ENCODE data around the gene NOTCH3.

Gene NOTCH3

GRCh38 chr19:15159251-15159650 is 41.5 kb downstream of the NOTCH3 start:
- DNase-seq = no peak

- no peak for DNase-seq
Observed at GRCh38 chr19:15156391-15156790, 44.4 kb downstream of the NOTCH3 start.

DNA sequence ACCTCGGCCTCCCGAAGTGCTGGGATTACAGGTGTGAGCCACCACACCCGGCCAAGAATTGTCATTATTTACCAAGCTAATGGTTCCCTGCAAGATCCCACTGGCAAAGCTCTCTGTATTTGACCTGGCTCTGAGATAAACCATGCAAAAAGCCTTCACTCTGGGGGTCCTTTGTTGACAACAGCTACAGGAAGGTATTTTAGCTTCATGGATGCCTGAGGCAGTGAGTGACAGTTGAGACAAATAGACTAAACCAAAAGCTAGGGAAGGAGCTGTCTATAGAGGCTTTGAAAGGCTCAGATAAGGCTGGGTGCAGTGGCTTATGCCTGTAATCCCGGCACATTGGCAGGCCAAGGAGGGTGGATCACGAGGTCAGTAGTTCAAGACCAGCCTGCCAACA is 45.5 kb downstream of the NOTCH3 start:
- no peak for DNase-seq

GRCh38 chr19:15154002-15154612 is 46.7 kb downstream of the NOTCH3 start:
- peak; percentile 32 for DNase-seq

GRCh38 chr19:15149737-15150136 is 51.1 kb downstream of the NOTCH3 start:
- DNase-seq = no peak

GRCh38 chr19:15147090-15147489 is 53.7 kb downstream of the NOTCH3 start:
- no peak for DNase-seq

DNA sequence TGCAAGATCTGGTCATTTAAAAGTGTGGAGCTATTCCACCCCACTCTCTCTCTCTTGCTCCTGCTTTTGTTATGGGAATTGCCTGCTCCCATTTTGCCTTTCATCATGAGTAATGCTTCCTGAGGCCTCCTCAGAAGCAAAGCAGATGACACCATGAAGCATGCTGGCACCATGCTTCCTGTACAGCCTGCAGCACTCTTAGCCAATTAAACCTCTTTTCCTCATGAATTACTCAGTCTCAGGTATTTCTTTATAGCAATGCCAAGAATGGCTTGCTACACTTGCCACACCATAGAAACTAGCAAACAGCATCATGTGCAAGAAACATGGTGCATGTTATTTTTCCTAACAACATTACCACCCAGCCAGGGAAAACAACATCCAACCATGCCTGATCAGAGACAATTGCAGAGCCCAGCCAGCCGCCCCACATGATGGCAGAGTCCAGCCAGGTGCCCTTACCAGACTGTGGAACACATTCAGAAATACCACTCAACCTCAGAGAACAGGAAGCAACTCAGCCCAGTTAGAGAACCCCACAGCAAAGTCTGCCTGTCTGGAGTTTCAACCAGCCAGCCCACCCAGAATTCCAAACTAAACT is 56.6 kb downstream of the NOTCH3 start:
- DNase-seq = no peak

- no peak for DNase-seq
Observed at GRCh38 chr19:15142313-15142712, 58.5 kb downstream of the NOTCH3 start.

DNA sequence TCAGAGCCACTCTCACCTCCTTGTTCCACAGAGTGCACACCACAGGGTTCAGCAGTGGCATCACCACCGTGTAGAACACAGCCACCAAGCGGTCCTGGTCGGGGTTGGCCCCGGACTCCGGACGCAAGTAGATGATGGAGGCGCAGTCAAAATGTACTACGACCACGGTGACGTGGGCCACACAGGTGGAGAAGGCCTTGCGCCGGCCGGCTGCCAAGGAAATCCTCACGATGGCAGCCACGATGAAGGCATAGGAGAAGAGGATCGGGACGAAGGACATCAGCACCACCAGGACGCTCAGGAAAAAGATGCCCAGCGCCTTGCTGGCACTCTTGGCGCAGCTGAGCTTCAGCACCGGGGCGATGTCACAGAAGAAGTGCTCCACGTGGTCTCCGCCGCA is 59.7 kb downstream of the NOTCH3 start:
- DNase-seq = no peak

GRCh38 chr19:15138427-15138826 is 62.4 kb downstream of the NOTCH3 start:
- no peak for DNase-seq

DNA sequence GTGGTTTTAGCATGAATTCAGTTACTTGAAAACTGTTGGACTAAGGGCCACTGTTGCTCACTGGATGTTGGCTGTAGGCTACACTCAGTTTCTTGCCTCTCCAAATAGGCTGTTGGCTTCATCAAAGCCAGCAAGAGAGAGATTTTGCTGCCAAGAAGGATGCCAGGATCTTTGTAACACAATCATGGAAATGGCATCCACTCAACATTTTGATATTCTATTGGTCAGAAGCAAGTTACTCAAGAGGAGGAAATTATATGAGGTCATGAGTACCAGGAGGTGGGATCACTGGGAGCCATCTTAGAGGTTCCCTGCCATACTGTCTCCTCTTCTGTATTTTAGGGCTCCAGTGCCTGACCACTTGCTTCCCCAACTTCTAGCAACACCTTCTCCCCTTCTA is 63.0 kb downstream of the NOTCH3 start:
- DNase-seq = no peak

DNA sequence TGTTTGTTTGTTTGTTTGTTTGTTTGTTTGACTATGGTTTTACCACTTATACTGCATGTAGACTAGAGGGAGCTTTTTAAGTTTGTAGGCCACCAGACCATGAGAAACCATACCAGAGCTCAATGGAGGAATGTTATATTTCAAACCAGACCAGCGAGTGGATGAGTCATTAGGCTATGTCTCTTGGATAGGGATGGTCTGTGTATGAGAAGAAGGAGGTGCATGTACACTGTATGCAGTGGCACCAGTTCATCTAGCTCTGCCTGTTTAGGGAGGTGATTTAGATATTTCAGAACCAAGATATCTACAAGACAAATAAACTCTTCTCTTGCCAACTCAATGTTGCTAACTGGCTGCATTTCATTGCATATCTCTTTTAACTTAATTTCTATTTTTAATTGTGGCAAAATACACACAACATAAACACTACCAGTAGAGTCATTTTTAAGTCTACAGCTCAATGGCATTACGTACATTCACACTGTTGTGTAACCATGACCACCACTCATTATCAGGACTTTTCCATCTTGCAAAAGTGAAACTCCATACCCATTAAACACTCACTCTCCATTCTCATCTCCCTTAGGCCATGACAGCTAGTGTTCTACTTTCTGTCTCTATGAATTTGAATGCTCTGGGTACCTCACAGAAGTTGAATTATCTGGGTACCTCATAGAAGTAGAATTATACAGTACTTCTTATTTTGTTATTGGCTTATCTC is 64.4 kb downstream of the NOTCH3 start:
- no peak for DNase-seq

DNA sequence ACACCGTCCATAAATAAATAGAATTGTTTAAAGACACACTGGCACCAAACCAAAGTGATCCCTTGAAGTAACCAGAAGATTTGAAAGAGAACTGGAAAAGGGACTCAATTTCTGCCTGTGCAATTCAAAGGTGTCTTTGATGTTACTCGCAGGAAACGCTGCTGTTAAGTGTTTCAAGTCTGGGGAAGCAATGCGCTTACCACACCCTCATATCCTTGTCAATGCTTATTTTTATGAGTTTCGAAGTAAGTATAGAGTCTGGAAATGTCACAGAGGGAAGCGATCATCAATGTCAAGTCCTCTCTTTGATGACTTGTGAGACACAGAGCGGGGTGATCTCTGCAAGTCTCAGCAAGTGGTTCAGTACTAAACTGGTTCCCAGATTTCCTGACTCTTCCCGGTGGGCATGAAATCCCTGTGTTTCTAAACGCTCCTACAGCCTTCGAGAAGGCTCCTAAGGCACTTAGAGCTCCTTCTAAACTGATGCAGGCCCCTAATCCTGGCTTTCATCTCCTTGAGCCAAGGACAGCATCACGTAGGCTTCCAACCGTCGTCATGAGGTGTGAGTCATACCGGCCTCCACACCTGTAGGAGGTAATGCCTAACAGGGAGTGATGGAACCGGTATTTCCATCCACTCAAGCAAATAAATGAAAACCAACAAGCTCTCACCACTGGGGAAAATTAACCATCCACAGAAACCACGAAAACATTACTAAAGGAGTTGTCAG is 70.8 kb downstream of the NOTCH3 start:
- peak; percentile 48 for DNase-seq

DNA sequence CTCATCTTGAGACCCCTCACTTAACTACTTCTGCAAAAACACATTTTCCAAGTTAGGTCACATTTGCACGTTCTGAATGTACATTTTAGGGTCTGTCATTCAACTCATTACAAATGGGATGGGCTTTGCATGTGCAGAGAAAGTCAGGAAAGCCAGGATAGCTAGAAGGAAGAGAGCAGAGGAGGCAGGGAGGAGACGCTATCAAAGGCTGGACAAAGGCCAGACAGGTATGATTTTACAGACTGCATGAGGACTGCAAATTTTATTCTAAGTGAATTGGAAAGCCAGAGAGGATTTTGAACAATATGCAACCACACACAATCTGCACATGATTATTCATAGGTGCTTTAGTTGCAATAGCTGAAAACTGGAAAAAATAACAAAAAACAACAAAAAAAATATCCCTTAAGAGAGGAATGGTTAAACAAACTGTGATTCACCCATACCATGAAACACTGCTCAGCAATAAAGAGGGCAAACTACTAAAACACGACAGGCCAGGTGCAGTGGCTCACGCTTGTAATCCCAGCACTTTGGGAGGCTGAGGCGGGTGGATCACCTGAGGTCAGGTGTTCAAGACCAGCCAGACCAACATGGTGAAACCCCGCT is 72.5 kb downstream of the NOTCH3 start:
- no peak for DNase-seq

- DNase-seq = no peak
Observed at GRCh38 chr19:15126131-15126910, 74.5 kb downstream of the NOTCH3 start.

GRCh38 chr19:15125232-15126067 is 75.3 kb downstream of the NOTCH3 start:
- peak; percentile 98 for DNase-seq

DNA sequence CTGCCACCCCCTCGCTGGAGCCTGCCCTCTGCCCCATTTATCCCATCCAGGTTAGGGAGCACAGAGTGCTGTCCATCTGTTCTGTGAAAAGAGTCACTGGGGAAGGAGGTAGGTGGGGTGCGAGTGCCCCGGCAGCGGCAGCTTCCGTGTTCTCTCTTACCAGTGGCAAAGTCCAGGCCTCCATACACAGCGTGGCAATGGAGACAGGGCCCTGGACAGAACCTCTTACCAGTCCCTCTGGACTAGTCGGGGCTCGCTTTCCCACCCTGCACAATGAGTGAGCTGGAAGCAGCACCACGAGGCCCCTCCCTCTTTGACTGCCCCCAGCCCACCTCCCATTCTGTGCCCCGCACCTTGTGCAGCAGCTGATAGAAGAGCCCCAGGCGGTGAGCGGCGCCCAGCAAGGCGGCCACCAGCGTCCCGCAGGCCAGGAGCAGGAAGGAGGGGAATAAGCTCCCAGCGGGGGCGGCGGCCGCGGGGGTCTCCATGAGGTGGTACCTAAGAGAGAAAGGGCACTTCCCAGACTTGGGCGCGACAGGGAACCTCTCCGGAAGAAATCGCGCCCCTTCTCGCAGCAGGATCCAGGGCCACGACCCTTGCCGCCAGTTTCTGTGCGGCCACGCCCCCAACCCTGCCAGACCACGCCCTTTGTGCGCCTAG is 76.1 kb downstream of the NOTCH3 start:
- DNase-seq = no peak

DNA sequence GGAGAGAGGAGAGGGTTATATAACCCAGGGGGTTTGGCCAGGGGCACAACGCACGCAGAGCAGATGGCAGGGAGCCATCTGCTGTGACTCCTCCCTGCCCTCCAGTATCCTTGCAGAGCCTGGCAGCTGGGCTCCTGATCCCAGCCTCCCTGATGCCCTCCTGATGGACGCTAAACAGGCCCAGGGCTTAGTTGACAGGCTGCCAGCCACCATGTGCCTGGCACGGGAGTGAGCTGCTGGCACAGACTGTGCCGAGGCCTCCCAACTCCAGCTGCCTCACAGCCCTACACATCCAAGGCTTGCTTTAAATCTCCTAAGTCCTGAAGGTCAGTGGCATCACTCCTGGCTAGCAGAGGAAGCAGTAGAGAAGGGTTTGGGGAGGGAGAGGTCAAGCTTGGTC is 76.9 kb downstream of the NOTCH3 start:
- no peak for DNase-seq

DNA sequence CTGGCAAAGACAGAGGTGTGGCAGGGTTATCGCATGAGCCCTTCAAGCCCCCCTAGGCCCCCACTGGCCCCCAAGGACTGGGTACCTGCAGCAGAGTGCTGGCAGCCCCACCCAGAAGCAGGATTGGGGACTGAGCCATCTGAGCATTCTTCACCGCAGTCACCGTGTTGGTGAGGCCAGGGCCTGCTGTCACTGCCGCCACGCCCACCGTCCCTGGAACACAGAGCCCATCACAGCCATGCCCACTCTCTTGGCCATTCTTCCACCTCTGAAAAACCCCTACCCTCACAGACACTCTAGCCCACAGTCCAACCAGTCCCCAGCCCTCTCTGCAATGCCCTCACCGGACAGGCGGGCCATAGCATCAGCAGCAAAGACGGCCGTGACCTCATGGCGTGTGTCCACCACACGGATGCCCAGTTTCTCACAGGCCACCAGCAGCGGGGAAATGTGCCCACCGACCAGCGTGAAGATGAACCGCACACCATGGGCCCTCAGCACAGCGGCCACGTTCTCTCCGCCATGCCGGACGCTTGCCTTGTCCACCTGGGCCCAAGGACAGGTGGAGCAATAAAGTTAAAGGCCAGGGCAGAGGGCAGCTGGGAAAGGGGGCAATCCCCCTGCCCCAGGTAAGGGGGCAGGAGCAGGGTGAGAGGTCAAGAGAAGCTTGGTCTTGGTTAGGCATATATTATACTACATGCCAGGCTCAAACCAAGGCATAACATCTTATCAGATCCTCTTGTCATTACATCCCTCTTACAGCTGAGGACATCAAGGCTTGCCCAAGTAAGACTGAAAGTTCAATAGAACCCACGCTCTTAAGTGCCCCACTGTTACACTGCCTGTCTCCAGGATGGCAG is 77.5 kb downstream of the NOTCH3 start:
- DNase-seq = no peak

Measured in stimulated activated CD4-positive, alpha-beta T cell treated with anti-CD3 and anti-CD28 coated beads, Interleukin-4, amount 100 ng/mL, for 24 hours (primary cell).